ENCODE data around the gene FBXL7. TPM values are rescaled to one million over a fixed set of nuclear protein-coding genes. Genes with fewer than 3 reads are reported as not detected.

FBXL7 gene
- total RNA-seq, 1 donor from 2014 or later: 30.4 TPM

DNA sequence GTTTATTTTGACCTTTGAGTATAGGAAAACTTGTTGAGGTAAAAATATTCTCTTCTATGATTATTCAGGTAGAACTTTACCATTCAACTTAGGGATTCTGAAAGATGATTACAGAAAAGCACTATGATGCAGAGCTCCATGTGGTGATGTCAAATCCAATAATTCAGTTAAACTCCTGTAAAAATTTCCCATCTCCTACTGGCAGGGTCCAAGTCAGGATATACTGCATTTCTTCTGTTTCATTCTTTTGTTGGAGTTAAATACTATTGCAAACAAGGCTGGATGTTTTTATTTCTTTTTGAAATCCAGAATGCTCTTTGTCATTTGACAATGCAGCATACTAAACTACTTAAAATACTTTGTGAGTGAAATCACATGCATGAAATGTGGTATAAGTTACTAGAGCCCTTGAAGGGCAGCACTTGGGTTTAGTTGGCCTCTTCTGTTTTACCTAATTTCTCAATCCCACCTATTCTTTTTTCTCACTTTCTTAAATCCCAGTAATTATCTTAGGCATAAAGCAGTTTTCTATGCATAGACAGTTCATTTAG lies 204.5 kb downstream of the FBXL7 start:
- H3K36me3 ChIP-seq: no peaks in the 10 kb centered on the region
- H3K4me3 ChIP-seq: no peak overlapping the region
- no peak overlapping the region for H3K27ac ChIP-seq
- no peak for DNase-seq (ENCODE audit: low spot score in 2 of 2)
- no peaks in the 10 kb centered on the region for H3K27me3 ChIP-seq
- H3K4me1 ChIP-seq: peaks cover 0 to 23% of the 10 kb centered on the region in 2 donors
- TF ChIP-seq CTCF (IDR thresholded peaks at IDR 0.05): no peak
- H3K9me3 ChIP-seq: no peaks in the 10 kb centered on the region
- intact Hi-C loops (cut with DNase I): no loop called here

DNA sequence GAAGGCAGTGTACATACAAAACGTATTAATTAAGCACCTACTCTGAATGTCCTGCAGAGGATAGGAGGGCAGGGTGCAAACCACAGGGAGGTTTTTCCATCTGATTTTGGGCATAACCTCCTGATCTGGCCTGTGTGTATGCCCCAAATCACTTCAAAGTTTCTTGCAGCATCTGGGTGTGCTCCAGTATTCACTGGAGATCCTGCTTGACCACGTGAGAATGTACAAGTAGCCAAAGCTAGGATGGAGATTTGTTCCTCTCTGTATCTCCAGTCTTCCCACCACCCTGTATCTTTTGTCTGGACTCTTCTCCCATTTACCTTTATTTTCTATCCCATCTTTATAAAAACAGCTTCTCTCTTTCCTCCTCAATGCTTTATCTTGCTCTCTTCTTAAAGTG lies 207.7 kb downstream of the FBXL7 start:
- TF ChIP-seq CTCF (IDR thresholded peaks at IDR 0.05): no peak
- Histone ChIP-seq H3K9me3 (no peaks in the 10 kb centered on the region), H3K27me3 (no peaks in the 10 kb centered on the region), H3K27ac (no peak overlapping the region), H3K4me3 (no peak overlapping the region), H3K4me1 (peaks cover 0 to 26% of the 10 kb centered on the region in 2 donors), H3K36me3 (no peaks in the 10 kb centered on the region)
- DNase-seq (ENCODE audit: low spot score in 2 of 2): no peak
- intact Hi-C loops (cut with DNase I): no loop called here

DNA sequence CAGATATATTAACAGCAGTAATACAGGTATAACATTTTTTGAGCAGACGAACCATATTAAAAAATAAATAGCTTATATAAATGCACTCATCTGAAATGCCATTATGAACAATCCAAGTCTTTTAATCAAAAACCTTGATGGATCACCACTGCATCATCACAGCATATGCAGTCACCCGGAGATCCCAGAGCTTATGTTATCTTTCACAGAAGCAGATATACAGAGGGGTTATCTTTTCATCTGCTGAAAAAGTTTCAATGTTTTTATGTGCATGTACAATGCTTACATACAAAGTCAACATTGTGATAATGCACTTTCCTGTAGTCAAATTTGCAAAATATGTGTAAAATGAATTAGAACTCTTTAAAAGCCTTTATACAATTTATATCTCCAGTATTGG lies 211.9 kb downstream of the FBXL7 start:
- Histone ChIP-seq H3K36me3 (no peaks in the 10 kb centered on the region), H3K9me3 (no peaks in the 10 kb centered on the region), H3K27me3 (no peaks in the 10 kb centered on the region), H3K4me3 (no peak overlapping the region), H3K4me1 (peaks cover 0 to 25% of the 10 kb centered on the region in 2 donors), H3K27ac (no peak overlapping the region)
- DNase-seq (ENCODE audit: low spot score in 2 of 2): no peak
- intact Hi-C loops (cut with DNase I): no loop called here
- no peak for TF ChIP-seq CTCF (IDR thresholded peaks at IDR 0.05)

DNA sequence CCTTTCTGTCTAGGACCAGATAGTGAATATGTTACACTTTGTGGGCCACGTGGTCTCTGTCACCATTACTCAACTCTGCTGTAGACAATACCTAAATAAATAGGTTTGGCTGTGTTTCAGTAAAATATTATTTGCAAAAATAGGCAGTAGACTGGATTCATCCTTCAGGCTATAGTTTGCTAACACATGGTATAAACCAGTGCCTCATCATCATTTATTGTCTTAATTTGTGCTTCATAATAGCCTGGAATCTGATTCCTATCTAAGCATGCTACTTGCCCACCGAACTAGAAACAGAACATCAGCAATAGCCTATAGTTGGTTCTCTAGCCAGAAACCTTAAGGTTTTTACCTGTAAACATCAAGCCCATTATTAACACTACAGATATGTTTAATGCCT lies 215.6 kb downstream of the FBXL7 start:
- H3K27ac ChIP-seq: no peak overlapping the region
- no peaks in the 10 kb centered on the region for H3K9me3 ChIP-seq
- intact Hi-C loops (cut with DNase I): no loop called here
- no peaks in the 10 kb centered on the region for H3K27me3 ChIP-seq
- DNase-seq (ENCODE audit: low spot score in 2 of 2): no peak
- peaks cover 0 to 25% of the 10 kb centered on the region in 2 donors for H3K4me1 ChIP-seq
- no peak overlapping the region for H3K4me3 ChIP-seq
- no peak for TF ChIP-seq CTCF (IDR thresholded peaks at IDR 0.05)
- H3K36me3 ChIP-seq: no peaks in the 10 kb centered on the region

- intact Hi-C loops (cut with DNase I): no loop called here
- Histone ChIP-seq H3K4me1 (peaks cover 0 to 25% of the 10 kb centered on the region in 2 donors), H3K27me3 (no peaks in the 10 kb centered on the region), H3K27ac (no peak overlapping the region), H3K9me3 (no peaks in the 10 kb centered on the region), H3K4me3 (no peak overlapping the region), H3K36me3 (no peaks in the 10 kb centered on the region)
- TF ChIP-seq CTCF (IDR thresholded peaks at IDR 0.05): no peak
- DNase-seq (ENCODE audit: low spot score in 2 of 2): no peak
Observed at GRCh38 chr5:15715967-15716366, 216.0 kb downstream of the FBXL7 start.

DNA sequence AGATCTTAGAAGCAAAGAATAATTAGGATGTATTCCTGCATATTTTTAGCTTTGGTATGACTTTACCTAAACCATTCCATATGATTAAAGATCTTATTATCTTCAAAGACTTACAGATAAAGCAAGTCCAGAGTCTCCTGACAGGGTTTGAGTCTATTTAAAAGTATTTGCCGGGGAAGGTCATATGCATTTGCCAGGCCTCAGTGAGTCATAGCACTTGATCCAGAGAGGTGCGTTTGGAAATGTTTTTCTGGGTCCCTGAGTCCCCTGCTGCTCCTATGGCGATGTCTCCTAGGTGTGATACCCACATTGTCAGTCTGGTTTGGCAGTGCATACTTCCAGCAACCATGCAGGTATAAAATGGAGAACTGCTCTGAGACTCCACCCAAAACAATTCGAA lies 217.0 kb downstream of the FBXL7 start:
- H3K27me3 ChIP-seq: no peaks in the 10 kb centered on the region
- intact Hi-C loops (cut with DNase I): no loop called here
- DNase-seq (ENCODE audit: low spot score in 2 of 2): no peak
- H3K36me3 ChIP-seq: no peaks in the 10 kb centered on the region
- no peaks in the 10 kb centered on the region for H3K9me3 ChIP-seq
- H3K27ac ChIP-seq: no peak overlapping the region
- no peak overlapping the region for H3K4me3 ChIP-seq
- no peak for TF ChIP-seq CTCF (IDR thresholded peaks at IDR 0.05)
- H3K4me1 ChIP-seq: peaks cover 0 to 25% of the 10 kb centered on the region in 2 donors

All from ascending aorta (tissue), 2 donors.